GM23248 (cell line): ENCODE results near the gene LENG9. TPM values are rescaled to one million over a fixed set of nuclear protein-coding genes. Genes with fewer than 3 reads are reported as not detected.

ENCODE experiments used
- DNase-seq: peaks from one replicate; pipeline ENCODE4 v3.0.0-alpha.2; 2015
- H2AFZ ChIP-seq: fragments of 200-600 bp; sonication (generic); 2 replicates; pipeline ENCODE4 v1.6.1; 2016; ENCODE audit warnings: antibody characterized with exemption
- H3F3A ChIP-seq: fragments of 200-600 bp; sonication (generic); 2 replicates; pipeline ENCODE4 v1.6.1; 2016; ENCODE audit warnings: mild to moderate bottlenecking, antibody characterized with exemption, mixed run types; ENCODE audit not compliant: insufficient read depth
- H3K27ac ChIP-seq: fragments of 200-600 bp; sonication (generic); 2 replicates; pipeline ENCODE4 v1.5.1; 2016; ENCODE audit warnings: mild to moderate bottlenecking
- H3K27me3 ChIP-seq: fragments of 200-600 bp; sonication (generic); replicated peaks from 2 replicates; pipeline ENCODE4 v1.6.1; 2016; ENCODE audit warnings: mild to moderate bottlenecking; ENCODE audit not compliant: insufficient read depth
- H3K36me3 ChIP-seq: fragments of 200-600 bp; sonication (generic); 2 replicates; pipeline ENCODE4 v1.6.1; 2016; ENCODE audit warnings: low read depth, mild to moderate bottlenecking
- H3K4me1 ChIP-seq: fragments of 200-600 bp; sonication (generic); 2 replicates; pipeline ENCODE4 v1.6.1; 2016; ENCODE audit warnings: mild to moderate bottlenecking; ENCODE audit not compliant: insufficient read depth
- H3K4me2 ChIP-seq: fragments of 200-600 bp; sonication (generic); one replicate; pipeline ENCODE4 v1.6.1; 2016; ENCODE audit warnings: mild to moderate bottlenecking; ENCODE audit not compliant: unreplicated experiment
- H3K4me3 ChIP-seq: fragments of 200-600 bp; sonication (generic); 2 replicates; pipeline ENCODE4 v1.5.1; 2016; ENCODE audit warnings: mild to moderate bottlenecking
- H3K79me2 ChIP-seq: fragments of 200-600 bp; sonication (generic); 2 replicates; pipeline ENCODE4 v1.6.1; 2016; ENCODE audit warnings: mild to moderate bottlenecking; ENCODE audit not compliant: insufficient read depth
- H3K9ac ChIP-seq: fragments of 200-600 bp; sonication (generic); 2 replicates; pipeline ENCODE4 v1.6.1; 2016; ENCODE audit warnings: mild to moderate bottlenecking
- H3K9me2 ChIP-seq: fragments of 200-600 bp; sonication (generic); 2 replicates; pipeline ENCODE4 v1.6.1; 2016; ENCODE audit warnings: mixed run types, mild to moderate bottlenecking, moderate library complexity; ENCODE audit not compliant: insufficient read depth
- H3K9me3 ChIP-seq: fragments of 200-600 bp; sonication (generic); one replicate; pipeline ENCODE4 v1.6.1; 2017; ENCODE audit warnings: low read depth
- H4K20me1 ChIP-seq: fragments of 200-600 bp; sonication (generic); 2 replicates; pipeline ENCODE4 v1.6.0; 2016; ENCODE audit not compliant: insufficient read depth
- EZH2 ChIP-seq: fragments of 200-600 bp; sonication (generic); IDR thresholded peaks from 2 replicates; pipeline ENCODE4 v1.6.1; 2018; ENCODE audit warnings: antibody characterized with exemption, mild to moderate bottlenecking; ENCODE audit not compliant: insufficient read depth, poor library complexity, severe bottlenecking
- EZH2phosphoT487 ChIP-seq: fragments of 200-600 bp; sonication (generic); IDR thresholded peaks from 2 replicates; pipeline ENCODE4 v1.6.1; 2018; ENCODE audit warnings: antibody characterized with exemption, moderate library complexity, mild to moderate bottlenecking, low read depth; ENCODE audit not compliant: insufficient read depth
- whole genome bisulfite sequencing, 2 experiments: methylation state at CpG; one replicate each; pipeline ENCODE4 v1.1.6; 2015 to 2017; ENCODE audit warnings: low lambda C conversion rate in 2 of 2, low coverage in 1 of 2; ENCODE audit errors: missing lambda C conversion rate in 2 of 2; 5-methylcytosine and 5-hydroxymethylcytosine counted together
- in situ Hi-C: fragments of 300-500 bp; cut with MboI; formaldehyde crosslinking; loops from 2 replicates; pipeline ENCODE4 v1.15.0; 2020
- polyA plus RNA-seq: library from polyadenylated mRNA; unstranded; fragments of >200 nt; fragmentation: Nextera tagmentation; extraction: Ambion mirVana; gene quantifications from 2 replicates; pipeline ENCODE4 v1.2.1, GENCODE V29; 2016
- small RNA-seq: library from RNA; depleted of rRNA; stranded (forward); fragments of <200 nt; gene quantifications from one replicate; pipeline ENCODE3, GENCODE V24; 2014; ENCODE audit warnings: low read depth, low replicate concordance
- total RNA-seq: library from RNA; depleted of rRNA; stranded (reverse); fragments of >200 nt; shearing (Covaris generic); gene quantifications from 2 replicates; pipeline ENCODE4 v1.2.3, GENCODE V29; 2014; rRNA removed

LENG9 gene
- total and polyA plus RNA-seq, 2 experiments from 2014 or later, result 0.41 to 13.5 TPM

DNA sequence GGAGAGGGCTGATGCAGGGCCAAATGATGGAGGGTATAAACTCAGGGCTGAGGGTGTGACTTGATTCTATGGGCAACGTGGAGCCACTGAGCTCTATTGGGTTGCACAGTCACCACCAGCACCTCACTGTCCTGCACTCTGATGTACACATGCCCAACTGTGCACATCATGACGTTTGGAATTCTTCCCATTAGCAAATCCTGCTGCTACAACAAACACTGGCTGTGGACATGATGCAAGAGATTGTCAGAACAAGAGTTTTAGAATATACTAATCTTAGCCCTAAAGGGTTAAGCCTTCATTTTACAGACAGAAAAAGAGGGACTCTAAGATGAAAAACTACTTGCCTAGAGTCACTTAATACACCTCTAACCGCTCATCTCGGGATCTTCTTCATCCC lies 50.7 kb downstream of the LENG9 start:
- WGBS, 2 experiments, result 17 to 24% methylated on average over 4 of the region's 4 CpGs
- Histone ChIP-seq H3K4me2 (no peak overlapping the region), H3K4me1 (no peaks in the 10 kb centered on the region), H3K27me3 (peaks cover 20% of the 10 kb centered on the region), H3K36me3 (no peaks in the 10 kb centered on the region), H2AFZ (no peak overlapping the region), H3F3A (no peaks in the 10 kb centered on the region), H3K9me2 (no peaks in the 10 kb centered on the region), H3K9ac (no peak overlapping the region), H3K79me2 (no peaks in the 10 kb centered on the region), H3K9me3 (no peaks in the 10 kb centered on the region), H3K27ac (no peak overlapping the region), H3K4me3 (no peak overlapping the region), H4K20me1 (no peaks in the 10 kb centered on the region)
- no peak for DNase-seq
- no peak for TF ChIP-seq EZH2
- no peak for TF ChIP-seq EZH2phosphoT487
- in situ Hi-C loops, result no loop called here

Small RNAs within 50 kb of the gene (small RNA-seq; reads per million reads assigned to genes)
- not detected for gene AC245884.3

Other genes with a start within 250 kb of the LENG9 start
- gene LILRB3, start 240.8 kb downstream of the LENG9 start, total RNA-seq, result not detected in 2 replicates
- gene LILRB3, start 240.8 kb downstream of the LENG9 start, polyA plus RNA-seq, result 0.13 and 0.53 TPM in 2 replicates
- gene LILRA6, start 221.0 kb downstream of the LENG9 start, total RNA-seq, result not detected in 2 replicates
- gene LILRA6, start 221.0 kb downstream of the LENG9 start, polyA plus RNA-seq, result not detected in 2 replicates
- not detected in 2 replicates for gene LILRB5, start 206.5 kb downstream of the LENG9 start, total RNA-seq
- gene LILRB5, start 206.5 kb downstream of the LENG9 start, polyA plus RNA-seq, result not detected in 2 replicates
- not detected in 2 replicates for gene LILRB2, start 182.7 kb downstream of the LENG9 start, total RNA-seq
- gene LILRB2, start 182.7 kb downstream of the LENG9 start, polyA plus RNA-seq, result not detected in 2 replicates
- not detected in 2 replicates for gene LILRA5, start 150.6 kb downstream of the LENG9 start, total RNA-seq
- not detected in 2 replicates for gene LILRA5, start 150.6 kb downstream of the LENG9 start, polyA plus RNA-seq
- not detected in 2 replicates for gene LILRA4, start 124.6 kb downstream of the LENG9 start, total RNA-seq
- not detected in 2 replicates for gene LILRA4, start 124.6 kb downstream of the LENG9 start, polyA plus RNA-seq
- not detected in 2 replicates for gene LAIR1, start 98.8 kb downstream of the LENG9 start, total RNA-seq
- not detected in 2 replicates for gene LAIR1, start 98.8 kb downstream of the LENG9 start, polyA plus RNA-seq
- gene TTYH1, start 48.3 kb downstream of the LENG9 start, total RNA-seq, result not detected in 2 replicates
- gene TTYH1, start 48.3 kb downstream of the LENG9 start, polyA plus RNA-seq, result 0.05 TPM in 2 replicates
- 29.2 and 33.9 TPM in 2 replicates for gene LENG8, start 14.6 kb downstream of the LENG9 start, total RNA-seq
- gene LENG8, start 14.6 kb downstream of the LENG9 start, polyA plus RNA-seq, result 34.7 and 45.5 TPM in 2 replicates
- 39.6 and 51.7 TPM in 2 replicates for gene CDC42EP5, start 9.5 kb upstream of the LENG9 start, total RNA-seq
- 4.4 and 5.2 TPM in 2 replicates for gene CDC42EP5, start 9.5 kb upstream of the LENG9 start, polyA plus RNA-seq
- gene LAIR2, start 39.1 kb upstream of the LENG9 start, total RNA-seq, result not detected in 2 replicates
- not detected in 2 replicates for gene LAIR2, start 39.1 kb upstream of the LENG9 start, polyA plus RNA-seq
- gene LILRA2, start 110.0 kb upstream of the LENG9 start, total RNA-seq, result not detected in 2 replicates
- gene LILRA2, start 110.0 kb upstream of the LENG9 start, polyA plus RNA-seq, result not detected in 2 replicates
- not detected in 2 replicates for gene LILRA1, start 129.9 kb upstream of the LENG9 start, total RNA-seq
- not detected in 2 replicates for gene LILRA1, start 129.9 kb upstream of the LENG9 start, polyA plus RNA-seq
- gene LILRB1, start 166.7 kb upstream of the LENG9 start, total RNA-seq, result not detected in 2 replicates
- gene LILRB1, start 166.7 kb upstream of the LENG9 start, polyA plus RNA-seq, result 0.06 TPM in 1 of 2 replicates, not detected in the other
- gene LILRB4, start 199.2 kb upstream of the LENG9 start, total RNA-seq, result not detected in 2 replicates
- gene LILRB4, start 199.2 kb upstream of the LENG9 start, polyA plus RNA-seq, result not detected in 2 replicates